ENCODE measurements around the gene CDH13.

Gene CDH13

GRCh38 chr16:83220066-83220465 lies 593.3 kb downstream of the CDH13 start:
- no peak for DNase-seq
- H3K27me3 ChIP-seq (ENCODE audit: insufficient read depth, low read length, poor library complexity): no peaks in the 10 kb centered on the region
- H3K79me2 ChIP-seq (ENCODE audit: insufficient read depth, low read length): no peaks in the 10 kb centered on the region
- TF ChIP-seq CTCF (IDR thresholded peaks at IDR 0.05; ENCODE audit: borderline replicate concordance, extremely low read depth, low read length, poor library complexity, severe bottlenecking) (no peak), EZH2 (IDR thresholded peaks at IDR 0.05; ENCODE audit: borderline replicate concordance, low read depth, low read length, severe bottlenecking) (no peak)
- H3K4me1 ChIP-seq (ENCODE audit: insufficient read depth, low read length): no peaks in the 10 kb centered on the region
- H3K27ac ChIP-seq (ENCODE audit: low read length): no peak overlapping the region
- no peaks in the 10 kb centered on the region for H3K36me3 ChIP-seq (ENCODE audit: insufficient read depth, low read length)
- no peak overlapping the region for H2AFZ ChIP-seq (ENCODE audit: low read depth, low read length)
- H3K4me2 ChIP-seq (ENCODE audit: insufficient read depth, low read length): no peak overlapping the region
- H3K9me3 ChIP-seq (ENCODE audit: insufficient read depth, low read length, severe bottlenecking): no peaks in the 10 kb centered on the region
- H4K20me1 ChIP-seq (ENCODE audit: insufficient read depth, low read length): no peaks in the 10 kb centered on the region
- H3K9ac ChIP-seq (ENCODE audit: low read depth, low read length): no peak overlapping the region
- H3K4me3 ChIP-seq (ENCODE audit: low read depth in 1 of 2, low read length in 2 of 2): no peak overlapping the region
- ATAC-seq (ENCODE audit: insufficient read depth, low read depth): no peak

GRCh38 chr16:83224642-83225041 lies 597.9 kb downstream of the CDH13 start:
- Histone ChIP-seq H3K9me3 (ENCODE audit: insufficient read depth, low read length, severe bottlenecking) (no peaks in the 10 kb centered on the region), H3K4me3 (ENCODE audit: low read depth in 1 of 2, low read length in 2 of 2) (no peak overlapping the region), H2AFZ (ENCODE audit: low read depth, low read length) (no peak overlapping the region), H3K4me1 (ENCODE audit: insufficient read depth, low read length) (no peaks in the 10 kb centered on the region), H3K36me3 (ENCODE audit: insufficient read depth, low read length) (no peaks in the 10 kb centered on the region), H3K27me3 (ENCODE audit: insufficient read depth, low read length, poor library complexity) (peaks cover 8% of the 10 kb centered on the region), H3K27ac (ENCODE audit: low read length) (no peak overlapping the region), H4K20me1 (ENCODE audit: insufficient read depth, low read length) (no peaks in the 10 kb centered on the region), H3K4me2 (ENCODE audit: insufficient read depth, low read length) (no peak overlapping the region), H3K9ac (ENCODE audit: low read depth, low read length) (no peak overlapping the region), H3K79me2 (ENCODE audit: insufficient read depth, low read length) (no peaks in the 10 kb centered on the region)
- DNase-seq (no peak), ATAC-seq (ENCODE audit: insufficient read depth, low read depth) (no peak)
- no peak for TF ChIP-seq EZH2 (IDR thresholded peaks at IDR 0.05; ENCODE audit: borderline replicate concordance, low read depth, low read length, severe bottlenecking)
- TF ChIP-seq CTCF (IDR thresholded peaks at IDR 0.05; ENCODE audit: borderline replicate concordance, extremely low read depth, low read length, poor library complexity, severe bottlenecking): no peak

GRCh38 chr16:83227336-83227735 lies 600.6 kb downstream of the CDH13 start:
- Histone ChIP-seq H3K36me3 (ENCODE audit: insufficient read depth, low read length) (no peaks in the 10 kb centered on the region), H3K4me1 (ENCODE audit: insufficient read depth, low read length) (no peaks in the 10 kb centered on the region), H2AFZ (ENCODE audit: low read depth, low read length) (no peak overlapping the region), H4K20me1 (ENCODE audit: insufficient read depth, low read length) (no peaks in the 10 kb centered on the region), H3K79me2 (ENCODE audit: insufficient read depth, low read length) (no peaks in the 10 kb centered on the region), H3K27me3 (ENCODE audit: insufficient read depth, low read length, poor library complexity) (peaks cover 12% of the 10 kb centered on the region), H3K4me3 (ENCODE audit: low read depth in 1 of 2, low read length in 2 of 2) (no peak overlapping the region), H3K9me3 (ENCODE audit: insufficient read depth, low read length, severe bottlenecking) (no peaks in the 10 kb centered on the region), H3K27ac (ENCODE audit: low read length) (no peak overlapping the region), H3K4me2 (ENCODE audit: insufficient read depth, low read length) (no peak overlapping the region), H3K9ac (ENCODE audit: low read depth, low read length) (no peak overlapping the region)
- DNase-seq: no peak
- TF ChIP-seq CTCF (IDR thresholded peaks at IDR 0.05; ENCODE audit: borderline replicate concordance, extremely low read depth, low read length, poor library complexity, severe bottlenecking) (no peak), EZH2 (IDR thresholded peaks at IDR 0.05; ENCODE audit: borderline replicate concordance, low read depth, low read length, severe bottlenecking) (no peak)
- no peak for ATAC-seq (ENCODE audit: insufficient read depth, low read depth)

- no peak overlapping the region for H3K4me2 ChIP-seq (ENCODE audit: insufficient read depth, low read length)
- H3K9me3 ChIP-seq (ENCODE audit: insufficient read depth, low read length, severe bottlenecking): no peaks in the 10 kb centered on the region
- H3K4me1 ChIP-seq (ENCODE audit: insufficient read depth, low read length): no peaks in the 10 kb centered on the region
- TF ChIP-seq EZH2 (IDR thresholded peaks at IDR 0.05; ENCODE audit: borderline replicate concordance, low read depth, low read length, severe bottlenecking) (no peak), CTCF (IDR thresholded peaks at IDR 0.05; ENCODE audit: borderline replicate concordance, extremely low read depth, low read length, poor library complexity, severe bottlenecking) (no peak)
- H3K27me3 ChIP-seq (ENCODE audit: insufficient read depth, low read length, poor library complexity): peaks cover 14% of the 10 kb centered on the region
- H3K79me2 ChIP-seq (ENCODE audit: insufficient read depth, low read length): no peaks in the 10 kb centered on the region
- no peak overlapping the region for H3K27ac ChIP-seq (ENCODE audit: low read length)
- H3K9ac ChIP-seq (ENCODE audit: low read depth, low read length): no peak overlapping the region
- ATAC-seq (ENCODE audit: insufficient read depth, low read depth): no peak
- H4K20me1 ChIP-seq (ENCODE audit: insufficient read depth, low read length): no peaks in the 10 kb centered on the region
- H2AFZ ChIP-seq (ENCODE audit: low read depth, low read length): no peak overlapping the region
- no peak for DNase-seq
- no peak overlapping the region for H3K4me3 ChIP-seq (ENCODE audit: low read depth in 1 of 2, low read length in 2 of 2)
- H3K36me3 ChIP-seq (ENCODE audit: insufficient read depth, low read length): no peaks in the 10 kb centered on the region
Observed at GRCh38 chr16:83231729-83232128, 605.0 kb downstream of the CDH13 start.
